Left colon (tissue), 2 donors: ENCODE results near the gene MECP2. TPM values are rescaled to one million over a fixed set of nuclear protein-coding genes. Genes with fewer than 3 reads are reported as not detected.
"Not testable (repeated sequence)": the region's sequence is repeated elsewhere in the genome, so short reads cannot be mapped to it uniquely, and the experiment has no call there.

ENCODE experiments used
- ATAC-seq: fragments of 200-7000 bp; cut with Tn5 transposase; one replicate; pipeline ENCODE4 v1.9.1; 2020; ENCODE audit warnings: mild to moderate bottlenecking, moderate library complexity
- DNase-seq, 2 donors: peaks; one replicate each; pipeline ENCODE4 v3.0.0-alpha.2; 2020
- intact Hi-C, 2 donors: fragments of 100-400 bp; cut with DNase I in 1 of 2; cut with micrococcal nuclease in 1 of 2; formaldehyde crosslinking; loops; one replicate each; pipeline versions ENCODE4 v1.11.2 to v1.14.0; 2022; cut with DNase I, micrococcal nuclease
- total RNA-seq, 2 donors: library from RNA; stranded (reverse); fragmentation: NEBNext Ultra II Directional; extraction: Animal tissue kit (Norgen Biotek cat#: 25700); gene quantifications; one replicate each; pipeline ENCODE4 v1.2.1, GENCODE V29; 2021
- donor health status: DM: no; HTN: no; CAD: no.
- donor health status: DM: yes; HTN: yes; CAD: no.

The MECP2 gene
- total RNA-seq, 2 donors from 2014 or later, result 29.4 to 32.3 TPM

GRCh38 chrX:154011376-154012335 lies 85.9 kb downstream of the MECP2 start:
- ATAC-seq (no peak), DNase-seq (no peak)
- intact Hi-C loops, result no loop called here

GRCh38 chrX:154010330-154011087 lies 87.0 kb downstream of the MECP2 start:
- intact Hi-C loops, result no loop called here
- DNase-seq, result no peak
- ATAC-seq, result no peak

GRCh38 chrX:154008521-154008920 lies 89.0 kb downstream of the MECP2 start:
- ATAC-seq (no peak), DNase-seq (no peak)
- intact Hi-C loops, result no loop called here

GRCh38 chrX:154006947-154007346 lies 90.6 kb downstream of the MECP2 start:
- DNase-seq, result no peak

GRCh38 chrX:154004315-154004714 lies 93.2 kb downstream of the MECP2 start:
- intact Hi-C loops, result no loop called here
- no peak for ATAC-seq
- DNase-seq, result no peak

More at GRCh38 chrX:154006947-154007346, 90.6 kb downstream of the MECP2 start:
- no peak for ATAC-seq
- intact Hi-C loops, result no loop called here

- DNase-seq, result peak in 1 of 2 donors; percentile 53
- intact Hi-C loops, result no loop called here
- ATAC-seq, result peak; percentile 23
Observed at GRCh38 chrX:154002215-154002719, 95.2 kb downstream of the MECP2 start.

- intact Hi-C loops, result no loop called here
- ATAC-seq, result peak; percentile 84
- DNase-seq, result no peak
Observed at GRCh38 chrX:154000051-154000450, 97.5 kb downstream of the MECP2 start.

- ATAC-seq (peak; percentile 66), DNase-seq (no peak)
- intact Hi-C loops, result no loop called here
Observed at GRCh38 chrX:153999359-154000037, 98.0 kb downstream of the MECP2 start.

- ATAC-seq, result no peak
- intact Hi-C loops, result no loop called here
- no peak for DNase-seq
Observed at GRCh38 chrX:153995504-153995903, 102.0 kb downstream of the MECP2 start.

GRCh38 chrX:153994398-153994797 lies 103.1 kb downstream of the MECP2 start:
- DNase-seq, intact Hi-C loops, ATAC-seq: not testable (repeated sequence)

- DNase-seq, result no peak
- intact Hi-C loops, result no loop called here
- no peak for ATAC-seq
Observed at GRCh38 chrX:153993978-153994377, 103.5 kb downstream of the MECP2 start.

- no peak for ATAC-seq
- DNase-seq, result no peak
- intact Hi-C loops, result no loop called here
Observed at GRCh38 chrX:153993079-153993478, 104.4 kb downstream of the MECP2 start.

GRCh38 chrX:153992180-153992579 lies 105.3 kb downstream of the MECP2 start:
- intact Hi-C loops, result no loop called here
- ATAC-seq (no peak), DNase-seq (no peak)

GRCh38 chrX:153991013-153991580 lies 106.4 kb downstream of the MECP2 start:
- no peak for DNase-seq
- intact Hi-C loops, result no loop called here
- ATAC-seq, result no peak

- ATAC-seq (no peak), DNase-seq (no peak)
- intact Hi-C loops, result no loop called here
Observed at GRCh38 chrX:153989973-153990655, 107.4 kb downstream of the MECP2 start.

- intact Hi-C loops, result no loop called here
- ATAC-seq (no peak), DNase-seq (no peak)
Observed at GRCh38 chrX:153988493-153988892, 109.0 kb downstream of the MECP2 start.

- no peak for ATAC-seq
- no peak for DNase-seq
- intact Hi-C loops, result no loop called here
Observed at GRCh38 chrX:153984351-153985178, 113.0 kb downstream of the MECP2 start.
